HepG2 (cell line): ENCODE measurements around the gene MPI. TPM values are rescaled to one million over a fixed set of nuclear protein-coding genes. Genes with fewer than 3 reads are reported as not detected.

Experiments used
- ATF6 ChIP-seq: sonication (generic); formaldehyde crosslinking; conservative IDR thresholded peaks from 2 replicates; pipeline ENCODE4 v1.4.0; 2020; ENCODE audit warnings: missing genetic modification reagents
- BRD4 ChIP-seq: sonication (generic); formaldehyde crosslinking; IDR thresholded peaks from 2 replicates; pipeline ENCODE4 v1.4.0; 2020; ENCODE audit warnings: missing genetic modification reagents
- HNRNPUL1 ChIP-seq: fragments of 200-400 bp; formaldehyde crosslinking; IDR thresholded peaks from 2 replicates; pipeline ENCODE4 v1.6.1; 2017; ENCODE audit warnings: low read depth, mild to moderate bottlenecking, low read length, moderate library complexity
- KLF6 ChIP-seq: IDR thresholded peaks from 2 replicates; pipeline ENCODE4 v1.8.0; 2016; ENCODE audit warnings: missing biosample characterization, missing genetic modification reagents
- MED1 ChIP-seq: sonication (generic); formaldehyde crosslinking; IDR thresholded peaks from 2 replicates; pipeline ENCODE4 v1.4.0; 2020; ENCODE audit warnings: missing genetic modification reagents
- NR2C2 ChIP-seq: sonication (generic); formaldehyde crosslinking; IDR thresholded peaks from 2 replicates; pipeline ENCODE4 v1.4.0; 2020; ENCODE audit warnings: missing genetic modification reagents, mild to moderate bottlenecking, moderate library complexity, borderline replicate concordance
- PLRG1 ChIP-seq: fragments of 450-650 bp; conservative IDR thresholded peaks from 2 replicates; pipeline ENCODE4 v1.6.1; 2016
- REL ChIP-seq: sonication (generic); formaldehyde crosslinking; conservative IDR thresholded peaks from 2 replicates; pipeline ENCODE4 v1.8.0; 2022; ENCODE audit warnings: mild to moderate bottlenecking, missing genetic modification reagents, moderate library complexity
- SNRNP70 ChIP-seq: fragments of 200-400 bp; formaldehyde crosslinking; IDR thresholded peaks from 2 replicates; pipeline ENCODE4 v1.6.1; 2017; ENCODE audit warnings: mild to moderate bottlenecking, low read depth, low read length, moderate library complexity
- SOX13 ChIP-seq, 3 experiments: fragments of 450-650 bp in 1 of 3; sonication (generic) in 1 of 3; formaldehyde crosslinking in 1 of 3; IDR thresholded peaks in 2 of 3; conservative IDR thresholded peaks in 1 of 3; 2 replicates each; pipeline versions ENCODE4 v1.5.0 to v1.6.1; 2016 to 2020; ENCODE audit warnings: antibody characterized with exemption in 1 of 3, mild to moderate bottlenecking in 1 of 3, missing compliant biosample characterization in 1 of 3, missing genetic modification reagents in 1 of 3, moderate library complexity in 1 of 3
- THAP8 ChIP-seq: sonication (generic); formaldehyde crosslinking; IDR thresholded peaks from 2 replicates; pipeline ENCODE4 v1.5.1; 2020; ENCODE audit warnings: missing genetic modification reagents, mild to moderate bottlenecking, borderline replicate concordance
- TMF1 ChIP-seq: sonication (generic); formaldehyde crosslinking; IDR thresholded peaks from 2 replicates; pipeline ENCODE4 v1.8.1; 2022; ENCODE audit warnings: low read depth, missing genetic modification reagents
- XRCC5 ChIP-seq: fragments of 200-400 bp; formaldehyde crosslinking; optimal IDR thresholded peaks from 2 replicates; pipeline ENCODE3; 2017; ENCODE audit warnings: mild to moderate bottlenecking, low read length
- ZBTB20 ChIP-seq: sonication (generic); formaldehyde crosslinking; IDR thresholded peaks from 2 replicates; pipeline ENCODE4 v1.8.1; 2023; ENCODE audit warnings: missing genetic modification reagents, low read depth, mild to moderate bottlenecking, borderline replicate concordance
- ZBTB25 ChIP-seq: IDR thresholded peaks from 2 replicates; pipeline ENCODE4 v1.6.1; 2018; ENCODE audit warnings: missing genetic modification reagents
- ZFAT ChIP-seq: sonication (generic); formaldehyde crosslinking; conservative IDR thresholded peaks from 2 replicates; pipeline ENCODE4 v1.8.1; 2023; ENCODE audit warnings: missing genetic modification reagents, inconsistent platforms
- ZFP36L2 ChIP-seq: sonication (generic); formaldehyde crosslinking; IDR thresholded peaks from 2 replicates; pipeline ENCODE4 v1.4.0; 2020; ENCODE audit warnings: missing genetic modification reagents
- ZKSCAN5 ChIP-seq: sonication (generic); formaldehyde crosslinking; IDR thresholded peaks from 2 replicates; pipeline ENCODE4 v1.5.1; 2020; ENCODE audit warnings: mild to moderate bottlenecking, missing genetic modification reagents
- ZNF552 ChIP-seq: sonication (generic); formaldehyde crosslinking; IDR thresholded peaks from 2 replicates; pipeline ENCODE4 v1.9.0; 2022; ENCODE audit warnings: missing genetic modification reagents, mild to moderate bottlenecking, borderline replicate concordance
- ZNF564 ChIP-seq: sonication (generic); formaldehyde crosslinking; IDR thresholded peaks from 2 replicates; pipeline ENCODE4 v1.8.1; 2023; ENCODE audit warnings: mild to moderate bottlenecking, missing genetic modification reagents
- ZNF577 ChIP-seq: sonication (generic); formaldehyde crosslinking; IDR thresholded peaks from 2 replicates; pipeline ENCODE4 v1.4.0; 2020; ENCODE audit warnings: mild to moderate bottlenecking, low read depth, missing genetic modification reagents, borderline replicate concordance
- ZNF746 ChIP-seq: sonication (generic); formaldehyde crosslinking; IDR thresholded peaks from 2 replicates; pipeline ENCODE4 v1.8.0; 2022; ENCODE audit warnings: mild to moderate bottlenecking, missing genetic modification reagents
- polyA plus RNA-seq, 8 experiments: library from polyadenylated mRNA; depleted of rRNA in 3 of 8; stranded (reverse) in 7 of 8; unstranded in 1 of 8; fragments of >200 nt; fragmentation: Illumina TruSeq in 4 of 8; extraction: Trizol in 4 of 8; gene quantifications; 2 replicates each; pipeline versions ENCODE4 v1.2.1 to v1.2.3, GENCODE V29; 2011 to 2016; ENCODE audit warnings: low read depth in 4 of 8, missing spikeins in 1 of 8, mixed read lengths in 1 of 8; ENCODE audit not compliant: insufficient read depth in 1 of 8
- total RNA-seq, 5 experiments: library from RNA; depleted of rRNA; stranded (reverse); fragments of >200 nt; fragmentation: Illumina TruSeq; extraction: Trizol; gene quantifications; 2 replicates each; pipeline ENCODE4 v1.2.3, GENCODE V29; 2016; ENCODE audit warnings: low read depth in 1 of 5

Gene MPI
- total and polyA plus RNA-seq, 2 of the 13 experiments (the other 11 are each of a cell fraction or from before 2014, with no cell fraction given): 36.9 to 63.5 TPM

GRCh38 chr15:74889883-74890664 is at the start of gene MPI (continued):
- TF ChIP-seq SOX13 (IDR thresholded peaks at IDR 0.05) (no peak), SOX13 (CRISPR knock-in tag; conservative IDR thresholded peaks at IDR 0.05 in 1 of 2, IDR thresholded peaks at IDR 0.05 in 1 of 2) (peak in 1 of 2 experiments; percentile 16; a peak in 1 of 4 replicates), XRCC5 (no peak), PLRG1 (no peak), KLF6 (CRISPR knock-in tag) (peak; percentile 85), ZNF577 (no peak; the same call in 1 of the 2 replicates), HNRNPUL1 (no peak), SNRNP70 (no peak), ATF6 (CRISPR knock-in tag) (no peak), THAP8 (peak; percentile 82; the same call in 1 of the 2 replicates), ZKSCAN5 (CRISPR knock-in tag) (no peak), ZBTB25 (CRISPR knock-in tag) (0 out of 2 replicates have a peak, but pooled peaks have one; percentile 20), NR2C2 (CRISPR knock-in tag) (peak; percentile 86), ZFP36L2 (no peak), ZBTB20 (CRISPR knock-in tag) (peak; percentile 50; the same call in 1 of the 2 replicates), ZNF552 (CRISPR knock-in tag) (0 out of 2 replicates have a peak, but pooled peaks have one; percentile 60), TMF1 (no peak; the same call in 1 of the 2 replicates), ZNF746 (no peak), REL (no peak), ZFAT (CRISPR knock-in tag) (0 out of 2 replicates have a peak, but pooled peaks have one; percentile 45), BRD4 (peak; percentile 79), MED1 (CRISPR knock-in tag) (peak; percentile 70; the same call in 1 of the 2 replicates), ZNF564 (CRISPR knock-in tag) (no peak)
